NCI-H2029 (cell line): ENCODE results near the gene POLR2B.
"Not testable (repeated sequence)": the region's sequence is repeated elsewhere in the genome, so short reads cannot be mapped to it uniquely, and the experiment has no call there.

ENCODE experiments used
- DNase-seq: peaks from one replicate; lab custom pipeline; 2025; lab: John Stamatoyannopoulos, UW

Gene POLR2B

GRCh38 chr4:57053508-57053907 lies 74.8 kb downstream of the POLR2B start:
- no peak for DNase-seq

- DNase-seq, result no peak
Observed at GRCh38 chr4:57055886-57056285, 77.2 kb downstream of the POLR2B start.

GRCh38 chr4:57059890-57060716 lies 81.4 kb downstream of the POLR2B start:
- DNase-seq, result no peak

GRCh38 chr4:57060717-57061067 lies 82.0 kb downstream of the POLR2B start:
- not testable (repeated sequence) for DNase-seq

- DNase-seq, result no peak
Observed at GRCh38 chr4:57061395-57061794, 82.7 kb downstream of the POLR2B start.

GRCh38 chr4:57063518-57063917 lies 84.8 kb downstream of the POLR2B start:
- DNase-seq, result no peak

- DNase-seq, result no peak
Observed at GRCh38 chr4:57064120-57064519, 85.4 kb downstream of the POLR2B start.

- DNase-seq, result no peak
Observed at GRCh38 chr4:57064811-57065711, 86.4 kb downstream of the POLR2B start.

- DNase-seq, result no peak
Observed at GRCh38 chr4:57065730-57066482, 87.2 kb downstream of the POLR2B start.

- DNase-seq, result no peak
Observed at GRCh38 chr4:57068237-57068981, 89.7 kb downstream of the POLR2B start.

GRCh38 chr4:57070461-57070860 lies 91.8 kb downstream of the POLR2B start:
- no peak for DNase-seq

- DNase-seq, result no peak
Observed at GRCh38 chr4:57071326-57071725, 92.6 kb downstream of the POLR2B start.

- no peak for DNase-seq
Observed at GRCh38 chr4:57073559-57073958, 94.9 kb downstream of the POLR2B start.

- DNase-seq, result no peak
Observed at GRCh38 chr4:57074744-57075143, 96.0 kb downstream of the POLR2B start.

GRCh38 chr4:57075367-57075766 lies 96.7 kb downstream of the POLR2B start:
- no peak for DNase-seq

GRCh38 chr4:57076646-57077045 lies 98.0 kb downstream of the POLR2B start:
- DNase-seq, result no peak

- DNase-seq, result no peak
Observed at GRCh38 chr4:57077550-57078343, 99.1 kb downstream of the POLR2B start.

GRCh38 chr4:57078685-57079521 lies 100.2 kb downstream of the POLR2B start:
- DNase-seq, result no peak
